ENCODE measurements around the gene MAP2K7. TPM values are rescaled to one million over a fixed set of nuclear protein-coding genes. Genes with fewer than 3 reads are reported as not detected.

The MAP2K7 gene
- total RNA-seq = 9.4 and 11.1 TPM in 2 replicates

GRCh38 chr19:7903244-7904073 lies at the start of gene MAP2K7:
Gene MAP2K7 (plus strand): TSS chr19:7903877. CDS start chr19:7903945, 68 bp downstream.

GRCh38 chr19:7874076-7874896 lies 29.4 kb upstream of the MAP2K7 start, which contains the start of gene PRR36:
Gene PRR36 (minus strand): TSS chr19:7874390. CDS start chr19:7873689, 701 bp downstream.

GRCh38 chr19:7888145-7888825 lies 15.4 kb upstream of the MAP2K7 start, which contains the start of gene LRRC8E:
Gene LRRC8E (plus strand): TSS chr19:7888510. CDS start chr19:7895604, 7,094 bp downstream.

GRCh38 chr19:7914598-7915045 lies 10.9 kb downstream of the MAP2K7 start, which contains the start of gene TGFBR3L:
Gene TGFBR3L (plus strand): TSS chr19:7914830.

GRCh38 chr19:7919610-7920518 lies 16.2 kb downstream of the MAP2K7 start, which contains the start of gene SNAPC2:
Gene SNAPC2 (plus strand): TSS chr19:7920338. CDS start chr19:7920367, 29 bp downstream.

GRCh38 chr19:7926021-7926726 lies 22.5 kb downstream of the MAP2K7 start, which contains the start of gene CTXN1:
Gene CTXN1 (minus strand): TSS chr19:7926135. CDS start chr19:7925538, 597 bp downstream.

GRCh38 chr19:7943444-7944176 lies 39.9 kb downstream of the MAP2K7 start, which contains the start of gene TIMM44:
Gene TIMM44 (minus strand): TSS chr19:7943666. CDS start chr19:7943651, 15 bp downstream.

Other genes starting within 250 kb of the MAP2K7 start
- not detected in 2 replicates for gene RETN, start 234.8 kb upstream of the MAP2K7 start, total RNA-seq
- gene MCEMP1, start 226.8 kb upstream of the MAP2K7 start, total RNA-seq = not detected in 2 replicates
- gene TRAPPC5, start 223.0 kb upstream of the MAP2K7 start, total RNA-seq = 148 and 207 TPM in 2 replicates
- not detected in 2 replicates for gene FCER2, start 201.7 kb upstream of the MAP2K7 start, total RNA-seq
- gene CLEC4G, start 171.8 kb upstream of the MAP2K7 start, total RNA-seq = not detected in 2 replicates
- not detected in 2 replicates for gene CD209, start 156.3 kb upstream of the MAP2K7 start, total RNA-seq
- gene CLEC4M, start 140.6 kb upstream of the MAP2K7 start, total RNA-seq = 0.38 and 0.72 TPM in 2 replicates
- 9.6 and 16.7 TPM in 2 replicates for gene EVI5L, start 73.7 kb upstream of the MAP2K7 start, total RNA-seq
- gene PRR36, start 29.5 kb upstream of the MAP2K7 start, total RNA-seq = not detected in 2 replicates
- gene LRRC8E, start 15.4 kb upstream of the MAP2K7 start, total RNA-seq = 1.6 and 2.2 TPM in 2 replicates
- gene TGFBR3L, start 11.0 kb downstream of the MAP2K7 start, total RNA-seq = 0.54 and 1.1 TPM in 2 replicates
- 12.4 and 13.9 TPM in 2 replicates for gene SNAPC2, start 16.5 kb downstream of the MAP2K7 start, total RNA-seq
- gene CTXN1, start 22.3 kb downstream of the MAP2K7 start, total RNA-seq = 3.3 and 5.0 TPM in 2 replicates
- 58.5 and 64.7 TPM in 2 replicates for gene TIMM44, start 39.8 kb downstream of the MAP2K7 start, total RNA-seq
- 43.6 and 46.3 TPM in 2 replicates for gene ELAVL1, start 101.8 kb downstream of the MAP2K7 start, total RNA-seq
- gene CCL25, start 148.9 kb downstream of the MAP2K7 start, total RNA-seq = not detected in 2 replicates
- not detected in 2 replicates for gene FBN3, start 245.7 kb downstream of the MAP2K7 start, total RNA-seq

All from endothelial cell of coronary artery (primary cell).